ENCODE data around the gene IL1RL2.

IL1RL2 gene

DNA sequence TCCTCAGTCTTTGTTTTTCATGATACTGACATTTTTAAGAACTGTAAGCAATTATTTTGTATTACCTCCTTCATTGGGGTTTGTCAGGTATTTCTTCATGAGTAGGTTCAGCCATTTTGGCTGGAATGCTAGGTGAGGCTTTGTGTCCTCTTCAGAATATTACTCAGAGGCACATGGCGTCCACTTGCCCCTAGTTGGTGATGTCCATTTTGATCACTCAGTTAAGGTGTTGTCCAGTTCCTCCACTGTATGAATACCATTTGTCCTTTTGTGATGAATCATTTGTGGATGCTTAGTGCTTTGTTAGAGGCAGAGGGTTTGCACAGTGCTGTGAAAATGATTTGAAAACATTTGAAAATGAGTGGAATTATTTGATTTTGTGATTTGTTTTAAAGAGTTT, 4.7 kb downstream of the IL1RL2 start:
- Histone ChIP-seq H3K9ac (ENCODE audit: low read length) (no peak overlapping the region), H4K20me1 (ENCODE audit: insufficient read depth, low read length) (no peaks in the 10 kb centered on the region), H3K27ac (ENCODE audit: low read depth, low read length, poor library complexity, severe bottlenecking) (no peak overlapping the region), H3K9me2 (ENCODE audit: low read depth, low read length) (no peaks in the 10 kb centered on the region), H2AFZ (ENCODE audit: low read length) (no peak overlapping the region), H3K4me3 (ENCODE audit: low read depth, low read length, poor library complexity, severe bottlenecking) (no peak overlapping the region), H3K79me2 (ENCODE audit: insufficient read depth, low read length) (no peaks in the 10 kb centered on the region), H3K9me3 (ENCODE audit: low read length) (no peaks in the 10 kb centered on the region), H3K4me2 (ENCODE audit: low read length) (no peak overlapping the region), H3K36me3 (ENCODE audit: insufficient read depth, low read length) (no peaks in the 10 kb centered on the region), H3K27me3 (ENCODE audit: insufficient read depth, low read length) (no peaks in the 10 kb centered on the region), H3K4me1 (ENCODE audit: insufficient read depth, low read length, severe bottlenecking) (no peaks in the 10 kb centered on the region), H3F3A (ENCODE audit: insufficient read depth, low read length) (no peaks in the 10 kb centered on the region)
- no peak for TF ChIP-seq EZH2 (IDR thresholded peaks at IDR 0.05; ENCODE audit: borderline replicate concordance, low read length)

DNA sequence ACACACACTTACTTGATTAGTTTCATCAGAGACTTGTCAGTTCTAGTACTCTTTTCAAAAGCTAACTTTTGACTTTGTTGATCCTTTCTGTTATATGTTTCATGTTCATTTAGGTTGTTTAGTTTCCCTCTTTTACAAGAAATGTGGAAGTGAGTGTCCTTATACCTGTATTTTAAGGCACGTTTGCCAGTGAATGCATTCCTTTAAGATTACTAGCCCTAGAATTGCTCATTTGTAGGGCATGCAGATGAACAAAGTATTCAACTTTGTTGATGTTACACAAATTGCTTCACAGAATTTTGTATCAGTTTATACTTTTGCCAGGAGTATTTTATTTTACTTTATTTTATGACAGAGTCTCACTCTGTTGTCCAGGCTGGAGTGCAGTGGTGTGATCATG, 6.3 kb downstream of the IL1RL2 start:
- H3K9me2 ChIP-seq (ENCODE audit: low read depth, low read length) = no peaks in the 10 kb centered on the region
- no peaks in the 10 kb centered on the region for H3K79me2 ChIP-seq (ENCODE audit: insufficient read depth, low read length)
- H3F3A ChIP-seq (ENCODE audit: insufficient read depth, low read length) = no peaks in the 10 kb centered on the region
- H3K4me1 ChIP-seq (ENCODE audit: insufficient read depth, low read length, severe bottlenecking) = no peaks in the 10 kb centered on the region
- no peaks in the 10 kb centered on the region for H3K36me3 ChIP-seq (ENCODE audit: insufficient read depth, low read length)
- no peak overlapping the region for H2AFZ ChIP-seq (ENCODE audit: low read length)
- H3K9me3 ChIP-seq (ENCODE audit: low read length) = no peaks in the 10 kb centered on the region
- H3K4me3 ChIP-seq (ENCODE audit: low read depth, low read length, poor library complexity, severe bottlenecking) = no peak overlapping the region
- no peak overlapping the region for H3K4me2 ChIP-seq (ENCODE audit: low read length)
- H3K9ac ChIP-seq (ENCODE audit: low read length) = no peak overlapping the region
- H4K20me1 ChIP-seq (ENCODE audit: insufficient read depth, low read length) = no peaks in the 10 kb centered on the region
- no peak for TF ChIP-seq EZH2 (IDR thresholded peaks at IDR 0.05; ENCODE audit: borderline replicate concordance, low read length)
- TF ChIP-seq, protein P1, sequence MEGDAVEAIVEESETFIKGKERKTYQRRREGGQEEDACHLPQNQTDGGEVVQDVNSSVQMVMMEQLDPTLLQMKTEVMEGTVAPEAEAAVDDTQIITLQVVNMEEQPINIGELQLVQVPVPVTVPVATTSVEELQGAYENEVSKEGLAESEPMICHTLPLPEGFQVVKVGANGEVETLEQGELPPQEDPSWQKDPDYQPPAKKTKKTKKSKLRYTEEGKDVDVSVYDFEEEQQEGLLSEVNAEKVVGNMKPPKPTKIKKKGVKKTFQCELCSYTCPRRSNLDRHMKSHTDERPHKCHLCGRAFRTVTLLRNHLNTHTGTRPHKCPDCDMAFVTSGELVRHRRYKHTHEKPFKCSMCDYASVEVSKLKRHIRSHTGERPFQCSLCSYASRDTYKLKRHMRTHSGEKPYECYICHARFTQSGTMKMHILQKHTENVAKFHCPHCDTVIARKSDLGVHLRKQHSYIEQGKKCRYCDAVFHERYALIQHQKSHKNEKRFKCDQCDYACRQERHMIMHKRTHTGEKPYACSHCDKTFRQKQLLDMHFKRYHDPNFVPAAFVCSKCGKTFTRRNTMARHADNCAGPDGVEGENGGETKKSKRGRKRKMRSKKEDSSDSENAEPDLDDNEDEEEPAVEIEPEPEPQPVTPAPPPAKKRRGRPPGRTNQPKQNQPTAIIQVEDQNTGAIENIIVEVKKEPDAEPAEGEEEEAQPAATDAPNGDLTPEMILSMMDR (IDR thresholded peaks at IDR 0.05; ENCODE audit: low read length) = no peak
- H3K27ac ChIP-seq (ENCODE audit: low read depth, low read length, poor library complexity, severe bottlenecking) = no peak overlapping the region
- H3K27me3 ChIP-seq (ENCODE audit: insufficient read depth, low read length) = no peaks in the 10 kb centered on the region

DNA sequence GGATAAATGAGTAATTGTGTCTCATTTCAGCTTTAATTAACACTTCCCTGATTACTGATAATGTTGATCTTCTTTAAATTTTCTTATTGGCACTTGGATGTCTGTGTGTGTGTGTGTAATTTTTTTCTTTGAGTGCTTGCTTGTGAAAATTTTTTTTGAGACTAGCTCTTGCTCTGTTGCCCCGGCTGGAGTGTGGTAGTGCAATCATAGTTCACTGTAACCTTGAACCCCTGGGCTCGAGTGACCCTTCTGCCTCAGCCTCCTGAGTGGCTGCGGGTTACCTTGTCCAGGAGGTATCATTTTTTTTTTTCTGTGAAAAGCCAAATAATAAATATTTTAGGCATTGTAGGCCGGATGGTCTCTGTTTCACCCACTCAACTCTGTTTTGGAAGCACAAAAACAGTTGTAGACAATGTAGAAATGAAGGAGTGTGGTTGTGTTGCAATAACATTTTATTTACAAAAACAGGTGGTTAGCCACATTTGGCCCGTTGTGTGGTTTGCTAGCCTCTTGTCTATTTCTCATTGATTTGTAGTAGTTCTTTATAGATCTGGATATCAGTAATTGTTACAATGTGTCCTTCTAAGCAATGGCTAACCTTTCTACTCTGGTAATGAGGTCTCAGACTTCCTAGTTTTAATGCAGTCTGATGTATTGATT, 7.9 kb downstream of the IL1RL2 start:
- H4K20me1 ChIP-seq (ENCODE audit: insufficient read depth, low read length) = no peaks in the 10 kb centered on the region
- H3K9me3 ChIP-seq (ENCODE audit: low read length) = no peaks in the 10 kb centered on the region
- H3K4me3 ChIP-seq (ENCODE audit: low read depth, low read length, poor library complexity, severe bottlenecking) = no peak overlapping the region
- no peaks in the 10 kb centered on the region for H3F3A ChIP-seq (ENCODE audit: insufficient read depth, low read length)
- H3K36me3 ChIP-seq (ENCODE audit: insufficient read depth, low read length) = no peaks in the 10 kb centered on the region
- H3K27me3 ChIP-seq (ENCODE audit: insufficient read depth, low read length) = no peaks in the 10 kb centered on the region
- H3K79me2 ChIP-seq (ENCODE audit: insufficient read depth, low read length) = no peaks in the 10 kb centered on the region
- H3K9ac ChIP-seq (ENCODE audit: low read length) = no peak overlapping the region
- H3K4me2 ChIP-seq (ENCODE audit: low read length) = no peak overlapping the region
- TF ChIP-seq, protein P1 (IDR thresholded peaks at IDR 0.05; ENCODE audit: low read length) = no peak
- no peak for TF ChIP-seq EZH2 (IDR thresholded peaks at IDR 0.05; ENCODE audit: borderline replicate concordance, low read length)
- no peaks in the 10 kb centered on the region for H3K9me2 ChIP-seq (ENCODE audit: low read depth, low read length)
- no peak overlapping the region for H2AFZ ChIP-seq (ENCODE audit: low read length)
- H3K27ac ChIP-seq (ENCODE audit: low read depth, low read length, poor library complexity, severe bottlenecking) = no peak overlapping the region
- H3K4me1 ChIP-seq (ENCODE audit: insufficient read depth, low read length, severe bottlenecking) = no peaks in the 10 kb centered on the region

Measured in OCI-LY1 (cell line).